GM18507 (cell line): ENCODE measurements around the gene STK10.
A peak's percentile ranks its signal among the peaks of the same experiment; 100 is the strongest.
"Not testable (repeated sequence)": the region's sequence is repeated elsewhere in the genome, so short reads cannot be mapped to it uniquely, and the experiment has no call there.

Experiments used
- DNase-seq: peaks from one replicate; pipeline ENCODE4 v3.0.0; 2011; ENCODE audit warnings: low read depth; ENCODE audit not compliant: insufficient read length; ENCODE audit errors: extremely low spot score
- FAIRE-seq: peaks from 2 replicates; lab custom pipeline; 2011; peaks lifted over from hg19 to GRCh38; lab: Jason Lieb, UNC

Gene STK10

GRCh38 chr5:172188033-172188892 lies at the start of gene STK10:
TSS of gene STK10 (minus strand) at chr5:172188224. CDS start at chr5:172188042, 182 bp downstream.
- peak; percentile 81 for FAIRE-seq
- peak; percentile 83 for DNase-seq

GRCh38 chr5:172235827-172236736 lies 48.1 kb upstream of the STK10 start:
- DNase-seq, result no peak
- no peak for FAIRE-seq

GRCh38 chr5:172235132-172235780 lies 47.2 kb upstream of the STK10 start:
- peak; percentile 82 for FAIRE-seq

GRCh38 chr5:172234031-172234430 lies 46.0 kb upstream of the STK10 start:
- DNase-seq, result no peak
- no peak for FAIRE-seq

More at GRCh38 chr5:172235132-172235780, 47.2 kb upstream of the STK10 start:
- peak; percentile 7 for DNase-seq

- DNase-seq (no peak), FAIRE-seq (peak; percentile 71)
Observed at GRCh38 chr5:172229904-172230303, 41.9 kb upstream of the STK10 start.

- DNase-seq (no peak), FAIRE-seq (no peak)
Observed at GRCh38 chr5:172224996-172225395, 37.0 kb upstream of the STK10 start.

- FAIRE-seq, result peak; percentile 94
- DNase-seq, result peak; percentile 23
Observed at GRCh38 chr5:172223901-172224873, 36.2 kb upstream of the STK10 start.

GRCh38 chr5:172219296-172219695 lies 31.3 kb upstream of the STK10 start:
- FAIRE-seq (no peak), DNase-seq (no peak)

GRCh38 chr5:172216345-172216744 lies 28.3 kb upstream of the STK10 start:
- DNase-seq, result no peak
- no peak for FAIRE-seq

GRCh38 chr5:172213126-172213525 lies 25.1 kb upstream of the STK10 start:
- FAIRE-seq (no peak), DNase-seq (no peak)

- no peak for DNase-seq
- FAIRE-seq, result no peak
Observed at GRCh38 chr5:172211676-172212075, 23.7 kb upstream of the STK10 start.

- no peak for FAIRE-seq
- no peak for DNase-seq
Observed at GRCh38 chr5:172209714-172210113, 21.7 kb upstream of the STK10 start.

- FAIRE-seq (no peak), DNase-seq (no peak)
Observed at GRCh38 chr5:172207511-172207910, 19.5 kb upstream of the STK10 start.

- DNase-seq, FAIRE-seq: not testable (repeated sequence)
Observed at GRCh38 chr5:172205984-172206383, 18.0 kb upstream of the STK10 start.

- FAIRE-seq, result no peak
- no peak for DNase-seq
Observed at GRCh38 chr5:172200476-172200875, 12.5 kb upstream of the STK10 start.

GRCh38 chr5:172199446-172199845 lies 11.4 kb upstream of the STK10 start:
- DNase-seq (no peak), FAIRE-seq (no peak)

- not testable (repeated sequence) for DNase-seq, FAIRE-seq
Observed at GRCh38 chr5:172197775-172198174, 9.8 kb upstream of the STK10 start.

- DNase-seq, result no peak
- FAIRE-seq, result no peak
Observed at GRCh38 chr5:172194985-172195774, 7.2 kb upstream of the STK10 start.
